GM04504 (cell line): ENCODE results near the gene PREX1.
A peak's percentile ranks its signal among the peaks of the same experiment; 100 is the strongest.
"Not testable (repeated sequence)": the region's sequence is repeated elsewhere in the genome, so short reads cannot be mapped to it uniquely, and the experiment has no call there.

ENCODE experiments used
- DNase-seq: peaks from one replicate; pipeline ENCODE4 v3.0.0-alpha.2; 2012; ENCODE audit warnings: low read depth

The PREX1 gene

GRCh38 chr20:48846516-48847492 lies 19.0 kb upstream of the PREX1 start:
- no peak for DNase-seq

- no peak for DNase-seq
Measured at GRCh38 chr20:48845721-48846306, 18.0 kb upstream of the PREX1 start.

- no peak for DNase-seq
Measured at GRCh38 chr20:48844996-48845395, 17.2 kb upstream of the PREX1 start.

- not testable (repeated sequence) for DNase-seq
Measured at GRCh38 chr20:48843896-48844295, 16.1 kb upstream of the PREX1 start.

GRCh38 chr20:48843057-48843806 lies 15.4 kb upstream of the PREX1 start:
- DNase-seq, result no peak

- peak; percentile 59 for DNase-seq
Measured at GRCh38 chr20:48841875-48842529, 14.2 kb upstream of the PREX1 start.

- no peak for DNase-seq
Measured at GRCh38 chr20:48841196-48841874, 13.5 kb upstream of the PREX1 start.

- DNase-seq, result no peak
Measured at GRCh38 chr20:48839154-48839917, 11.5 kb upstream of the PREX1 start.

- no peak for DNase-seq
Measured at GRCh38 chr20:48837014-48837413, 9.2 kb upstream of the PREX1 start.

GRCh38 chr20:48835390-48835789 lies 7.6 kb upstream of the PREX1 start:
- no peak for DNase-seq

- DNase-seq, result no peak
Measured at GRCh38 chr20:48834278-48834677, 6.5 kb upstream of the PREX1 start.

GRCh38 chr20:48832405-48832730 lies 4.6 kb upstream of the PREX1 start:
- no peak for DNase-seq

- peak; percentile 51 for DNase-seq
Measured at GRCh38 chr20:48831718-48832404, 4.1 kb upstream of the PREX1 start.

- no peak for DNase-seq
Measured at GRCh38 chr20:48830826-48831318, 3.1 kb upstream of the PREX1 start.

- DNase-seq, result no peak
Measured at GRCh38 chr20:48829940-48830339, 2.1 kb upstream of the PREX1 start.

- no peak for DNase-seq
Measured at GRCh38 chr20:48828734-48829460, 1.1 kb upstream of the PREX1 start.

GRCh38 chr20:48826883-48827771 lies 672 bp downstream of the PREX1 start:
- DNase-seq, result no peak

GRCh38 chr20:48826480-48826879 lies 1.3 kb downstream of the PREX1 start:
- not testable (repeated sequence) for DNase-seq
